Epithelial cell of proximal tubule (primary cell): ENCODE data around the gene TMEM126B. TPM values are rescaled to one million over a fixed set of nuclear protein-coding genes. Genes with fewer than 3 reads are reported as not detected.

Experiments used
- DNase-seq: peaks from one replicate; pipeline ENCODE4 v3.0.0-alpha.2; 2011; ENCODE audit warnings: low read depth
- H3K4me3 ChIP-seq: 2 replicates; pipeline ENCODE4 v1.5.1; 2011; ENCODE audit warnings: low read depth, mild to moderate bottlenecking, low read length
- total RNA-seq: library from RNA; depleted of rRNA; stranded (reverse); fragments of >200 nt; gene quantifications from 2 replicates; pipeline ENCODE4 v1.2.3, GENCODE V29; 2015
- TF ChIP-seq, protein P1 (sequence below): conservative IDR thresholded peaks from 2 replicates; pipeline ENCODE4 v1.5.1; 2012; ENCODE audit warnings: low read depth, mild to moderate bottlenecking, low read length

Gene TMEM126B
- total RNA-seq, 1 donor from 2014 or later, result 86.8 TPM

DNA sequence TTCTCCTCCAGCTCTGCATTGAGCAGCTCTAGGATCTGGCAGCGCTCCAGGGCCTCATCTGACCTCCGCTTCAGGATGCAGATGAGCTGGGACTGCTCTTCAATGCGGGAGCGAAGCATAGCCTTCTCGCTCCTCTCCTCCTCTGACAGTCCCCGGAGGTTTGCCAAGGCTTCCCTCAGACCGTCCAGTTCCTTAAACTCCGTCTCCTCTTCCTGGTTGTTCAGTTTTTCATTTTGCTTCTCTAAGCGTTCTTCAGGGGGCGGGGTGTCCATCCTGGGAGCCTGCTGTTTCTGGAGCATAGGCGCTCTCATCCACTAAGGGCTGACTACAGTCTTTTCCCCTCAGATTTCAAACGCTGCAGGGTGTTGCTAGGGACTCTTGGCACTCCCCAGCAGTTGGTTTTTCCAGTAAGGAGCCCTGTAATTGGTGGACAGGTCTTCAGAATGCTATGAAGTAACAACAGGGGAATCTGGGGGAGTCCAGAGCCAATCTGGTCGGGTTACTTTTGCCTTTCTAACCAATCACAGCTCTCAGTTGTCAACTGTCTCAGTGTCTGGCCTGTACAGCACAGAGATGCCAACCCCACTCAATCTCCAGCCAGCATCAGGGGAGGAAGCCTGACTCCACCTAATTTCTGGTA is 57.5 kb downstream of the TMEM126B start, which contains the start of gene CCDC89:
CCDC89 (minus strand) TSS at position 376 of the 640 bp plus-strand sequence; CDS start at position 311, 65 bp downstream.
- TF ChIP-seq, protein P1, sequence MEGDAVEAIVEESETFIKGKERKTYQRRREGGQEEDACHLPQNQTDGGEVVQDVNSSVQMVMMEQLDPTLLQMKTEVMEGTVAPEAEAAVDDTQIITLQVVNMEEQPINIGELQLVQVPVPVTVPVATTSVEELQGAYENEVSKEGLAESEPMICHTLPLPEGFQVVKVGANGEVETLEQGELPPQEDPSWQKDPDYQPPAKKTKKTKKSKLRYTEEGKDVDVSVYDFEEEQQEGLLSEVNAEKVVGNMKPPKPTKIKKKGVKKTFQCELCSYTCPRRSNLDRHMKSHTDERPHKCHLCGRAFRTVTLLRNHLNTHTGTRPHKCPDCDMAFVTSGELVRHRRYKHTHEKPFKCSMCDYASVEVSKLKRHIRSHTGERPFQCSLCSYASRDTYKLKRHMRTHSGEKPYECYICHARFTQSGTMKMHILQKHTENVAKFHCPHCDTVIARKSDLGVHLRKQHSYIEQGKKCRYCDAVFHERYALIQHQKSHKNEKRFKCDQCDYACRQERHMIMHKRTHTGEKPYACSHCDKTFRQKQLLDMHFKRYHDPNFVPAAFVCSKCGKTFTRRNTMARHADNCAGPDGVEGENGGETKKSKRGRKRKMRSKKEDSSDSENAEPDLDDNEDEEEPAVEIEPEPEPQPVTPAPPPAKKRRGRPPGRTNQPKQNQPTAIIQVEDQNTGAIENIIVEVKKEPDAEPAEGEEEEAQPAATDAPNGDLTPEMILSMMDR, result no peak
- peak within 1 kb of the TSS; percentile 56 for H3K4me3 ChIP-seq
- peak; percentile 93 for DNase-seq

Other genes starting within 250 kb of the TMEM126B start
- gene DLG2, start 1.2 kb upstream of the TMEM126B start, total RNA-seq, result 0.17 and 0.58 TPM in 2 replicates
- gene TMEM126A, start 19.4 kb downstream of the TMEM126B start, total RNA-seq, result 24.3 and 24.6 TPM in 2 replicates
- gene CREBZF, start 36.5 kb downstream of the TMEM126B start, total RNA-seq, result 20.6 and 24.7 TPM in 2 replicates
- gene CCDC89, start 57.6 kb downstream of the TMEM126B start, total RNA-seq, result 0.51 TPM in 1 of 2 replicates, not detected in the other
- 5.6 and 25.7 TPM in 2 replicates for gene SYTL2, start 182.5 kb downstream of the TMEM126B start, total RNA-seq
- gene CCDC83, start 226.8 kb downstream of the TMEM126B start, total RNA-seq, result not detected in 2 replicates